Muscle layer of colon (tissue), 2 donors: ENCODE results near the gene PXYLP1.
"Not testable (repeated sequence)": the region's sequence is repeated elsewhere in the genome, so short reads cannot be mapped to it uniquely, and the experiment has no call there.

ENCODE experiments used
- H3K27ac ChIP-seq: one replicate; pipeline ENCODE4 v1.7.0; 2013; ENCODE audit warnings: low read depth, mild to moderate bottlenecking, low read length, moderate library complexity
- H3K27me3 ChIP-seq, 2 donors: one replicate each; pipeline ENCODE4 v1.7.0; 2013; ENCODE audit warnings: low read length in 2 of 2, mild to moderate bottlenecking in 2 of 2; ENCODE audit not compliant: insufficient read depth in 2 of 2, control insufficient read depth in 1 of 2
- H3K36me3 ChIP-seq: one replicate; pipeline ENCODE4 v1.7.0; 2013; ENCODE audit warnings: mild to moderate bottlenecking, low read length; ENCODE audit not compliant: insufficient read depth
- H3K4me1 ChIP-seq: one replicate; pipeline ENCODE4 v1.7.0; 2013; ENCODE audit warnings: mild to moderate bottlenecking, low read length; ENCODE audit not compliant: insufficient read depth
- H3K4me3 ChIP-seq, 2 donors: one replicate each; pipeline ENCODE4 v1.7.0; 2013; ENCODE audit warnings: low read length in 2 of 2, low read depth in 1 of 2, mild to moderate bottlenecking in 1 of 2, moderate library complexity in 1 of 2
- H3K9ac ChIP-seq: one replicate; pipeline ENCODE4 v1.7.0; 2013; ENCODE audit warnings: low read length
- H3K9me3 ChIP-seq: one replicate; pipeline ENCODE4 v1.7.0; 2013; ENCODE audit warnings: mild to moderate bottlenecking, low read length
- donor health status: abdominal sarcoma.
- donor health status: Adenocarcinoma of cecum.

The PXYLP1 gene

GRCh38 chr3:141307351-141308059 is 75.9 kb downstream of the PXYLP1 start:
- no peak overlapping the region for H3K27ac ChIP-seq
- H3K9me3 ChIP-seq = no peaks in the 10 kb centered on the region
- no peak overlapping the region for H3K9ac ChIP-seq
- H3K4me1 ChIP-seq = peaks cover 11% of the 10 kb centered on the region
- H3K4me3 ChIP-seq = no peak overlapping the region
- no peaks in the 10 kb centered on the region for H3K36me3 ChIP-seq
- H3K27me3 ChIP-seq = no peaks in the 10 kb centered on the region

GRCh38 chr3:141308588-141309218 is 77.1 kb downstream of the PXYLP1 start:
- no peaks in the 10 kb centered on the region for H3K36me3 ChIP-seq
- H3K4me1 ChIP-seq = peaks cover 13% of the 10 kb centered on the region
- H3K4me3 ChIP-seq = no peak overlapping the region
- H3K9ac ChIP-seq = no peak overlapping the region
- H3K27ac ChIP-seq = no peak overlapping the region
- no peaks in the 10 kb centered on the region for H3K9me3 ChIP-seq
- no peaks in the 10 kb centered on the region for H3K27me3 ChIP-seq

- Histone ChIP-seq H3K4me3 (peak overlapping the region; percentile 80 to 89), H3K4me1 (peaks cover 13% of the 10 kb centered on the region), H3K27me3 (no peaks in the 10 kb centered on the region), H3K9ac (peak overlapping the region; percentile 18), H3K36me3 (no peaks in the 10 kb centered on the region), H3K9me3 (no peaks in the 10 kb centered on the region), H3K27ac (peak overlapping the region; percentile 97)
Measured at GRCh38 chr3:141311170-141311495, 79.5 kb downstream of the PXYLP1 start.

GRCh38 chr3:141311496-141312353 is 80.1 kb downstream of the PXYLP1 start:
- Histone ChIP-seq H3K27me3 (no peaks in the 10 kb centered on the region), H3K4me3 (peak overlapping the region; percentile 80 to 89), H3K27ac (peak overlapping the region; percentile 97), H3K9me3 (no peaks in the 10 kb centered on the region), H3K9ac (peak overlapping the region; percentile 18), H3K4me1 (peaks cover 13% of the 10 kb centered on the region), H3K36me3 (no peaks in the 10 kb centered on the region)

DNA sequence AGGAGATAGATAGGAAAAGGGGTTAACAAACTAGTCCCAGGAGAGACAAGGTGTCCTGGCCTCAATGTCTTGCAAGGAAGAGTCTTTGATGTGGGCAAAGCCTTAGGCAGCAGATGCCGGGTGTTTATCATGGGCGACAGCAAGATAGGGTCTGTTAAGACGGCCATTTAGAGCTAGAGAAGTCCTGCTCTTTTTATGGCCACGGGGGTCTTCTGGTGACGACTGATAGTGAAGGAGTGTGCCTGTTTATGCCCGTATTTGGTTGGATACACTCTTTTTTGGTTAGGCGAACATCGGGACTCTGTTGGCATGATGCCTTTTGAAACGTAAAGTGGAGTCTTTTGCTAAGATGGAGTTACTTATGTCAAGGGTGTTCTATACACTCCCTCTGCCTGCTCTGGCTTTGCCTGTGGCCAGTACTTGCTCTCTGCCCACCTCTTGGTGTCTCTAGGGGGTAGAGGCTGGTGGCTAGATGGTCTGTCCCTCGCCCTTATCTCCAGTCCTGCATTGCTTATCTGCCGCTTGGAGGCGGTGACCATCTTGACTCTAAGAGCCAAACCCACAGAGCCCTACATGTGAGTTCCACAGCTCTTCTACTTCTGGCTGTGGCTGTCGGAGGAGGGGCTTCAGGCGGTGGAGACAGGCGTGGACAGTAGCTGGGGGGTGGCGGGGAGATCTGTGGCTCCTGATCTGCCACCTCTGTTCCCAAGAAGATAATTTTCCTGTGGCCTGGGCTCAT is 80.9 kb downstream of the PXYLP1 start:
- Histone ChIP-seq H3K36me3 (no peaks in the 10 kb centered on the region), H3K9me3 (no peaks in the 10 kb centered on the region), H3K4me3 (peak overlapping the region; percentile 80 to 89), H3K27me3 (no peaks in the 10 kb centered on the region), H3K27ac (peak overlapping the region; percentile 97), H3K4me1 (peaks cover 13% of the 10 kb centered on the region), H3K9ac (peak overlapping the region; percentile 2)

GRCh38 chr3:141313093-141313683 is 81.6 kb downstream of the PXYLP1 start:
- Histone ChIP-seq H3K9me3 (no peaks in the 10 kb centered on the region), H3K4me1 (peaks cover 13% of the 10 kb centered on the region), H3K4me3 (no peak overlapping the region), H3K27me3 (no peaks in the 10 kb centered on the region), H3K27ac (no peak overlapping the region), H3K36me3 (no peaks in the 10 kb centered on the region), H3K9ac (no peak overlapping the region)

DNA sequence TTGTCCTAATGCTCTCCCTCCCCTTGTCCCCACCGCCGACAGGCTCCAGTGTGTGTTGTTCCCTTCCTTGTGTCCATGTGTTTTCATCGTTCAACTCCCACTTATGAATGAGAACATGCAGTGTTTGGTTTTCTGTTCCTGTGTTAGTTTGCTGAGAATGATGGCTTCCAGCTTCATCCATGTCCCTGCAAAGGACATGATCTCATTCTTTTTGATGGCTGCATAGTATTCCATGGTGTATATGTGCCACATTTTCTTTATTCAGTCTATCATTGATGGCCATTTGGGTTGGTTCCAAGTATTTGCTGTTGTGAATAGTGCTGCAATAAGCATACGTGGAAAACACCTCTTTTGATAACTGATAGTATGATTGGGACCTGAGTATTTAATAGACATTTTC is 82.8 kb downstream of the PXYLP1 start:
- not testable (repeated sequence) for H3K9ac ChIP-seq, H3K4me3 ChIP-seq, H3K27me3 ChIP-seq, H3K27ac ChIP-seq, H3K36me3 ChIP-seq, H3K9me3 ChIP-seq
- peaks cover 13% of the 10 kb centered on the region for H3K4me1 ChIP-seq

DNA sequence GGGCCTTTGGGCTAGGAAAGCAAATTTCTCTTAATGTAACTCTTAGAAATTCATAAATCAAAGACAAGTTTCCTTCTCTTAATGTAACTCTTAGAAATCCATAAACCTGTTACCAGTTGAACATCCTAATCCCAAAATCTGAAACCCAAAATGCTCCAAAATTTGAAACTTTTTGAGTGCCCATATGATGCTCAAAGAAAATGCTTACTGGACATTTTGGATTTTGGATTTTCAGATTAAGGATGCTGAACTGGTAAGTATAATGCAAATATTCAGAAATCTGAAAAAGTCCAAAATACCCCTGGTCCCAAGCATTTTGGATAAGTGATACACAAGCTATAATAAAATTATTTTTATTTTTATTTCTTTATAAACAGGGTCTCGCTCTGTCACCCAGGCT is 85.2 kb downstream of the PXYLP1 start:
- Histone ChIP-seq H3K36me3 (no peaks in the 10 kb centered on the region), H3K9me3 (no peaks in the 10 kb centered on the region), H3K27me3 (no peaks in the 10 kb centered on the region), H3K27ac (no peak overlapping the region), H3K4me3 (no peak overlapping the region), H3K9ac (no peak overlapping the region), H3K4me1 (peaks cover 8% of the 10 kb centered on the region)

GRCh38 chr3:141320399-141321108 is 88.9 kb downstream of the PXYLP1 start:
- Histone ChIP-seq H3K4me1 (no peaks in the 10 kb centered on the region), H3K4me3 (no peak overlapping the region), H3K9ac (no peak overlapping the region), H3K27me3 (no peaks in the 10 kb centered on the region), H3K36me3 (no peaks in the 10 kb centered on the region), H3K9me3 (no peaks in the 10 kb centered on the region), H3K27ac (no peak overlapping the region)

GRCh38 chr3:141321109-141321497 is 89.5 kb downstream of the PXYLP1 start:
- Histone ChIP-seq H3K27ac (no peak overlapping the region), H3K9ac (no peak overlapping the region), H3K4me3 (no peak overlapping the region), H3K27me3 (no peaks in the 10 kb centered on the region), H3K36me3 (no peaks in the 10 kb centered on the region), H3K4me1 (no peaks in the 10 kb centered on the region), H3K9me3 (no peaks in the 10 kb centered on the region)
